ENCODE data around the gene AK9.

The AK9 gene

GRCh38 chr6:109514946-109515345, 176.1 kb downstream of the AK9 start:
- TF ChIP-seq GATA3 (IDR thresholded peaks at IDR 0.05; ENCODE audit: low read depth, low read length): no peak
- no peak for TF ChIP-seq GATA2 (IDR thresholded peaks at IDR 0.05; ENCODE audit: low read depth, low read length)

GRCh38 chr6:109513571-109514071, 177.4 kb downstream of the AK9 start:
- TF ChIP-seq GATA2 (IDR thresholded peaks at IDR 0.05; ENCODE audit: low read depth, low read length): no peak
- no peak for TF ChIP-seq GATA3 (IDR thresholded peaks at IDR 0.05; ENCODE audit: low read depth, low read length)

- TF ChIP-seq GATA3 (IDR thresholded peaks at IDR 0.05; ENCODE audit: low read depth, low read length) (no peak), GATA2 (IDR thresholded peaks at IDR 0.05; ENCODE audit: low read depth, low read length) (no peak)
These were observed 178.7 kb downstream of the AK9 start for GRCh38 chr6:109512271-109512817.

GRCh38 chr6:109511832-109512231, 179.2 kb downstream of the AK9 start:
- no peak for TF ChIP-seq GATA3 (IDR thresholded peaks at IDR 0.05; ENCODE audit: low read depth, low read length)
- no peak for TF ChIP-seq GATA2 (IDR thresholded peaks at IDR 0.05; ENCODE audit: low read depth, low read length)

- TF ChIP-seq GATA2 (IDR thresholded peaks at IDR 0.05; ENCODE audit: low read depth, low read length) (no peak), GATA3 (IDR thresholded peaks at IDR 0.05; ENCODE audit: low read depth, low read length) (no peak)
These were observed 180.6 kb downstream of the AK9 start for GRCh38 chr6:109510358-109510757.

- no peak for TF ChIP-seq GATA2 (IDR thresholded peaks at IDR 0.05; ENCODE audit: low read depth, low read length)
These were observed 182.7 kb downstream of the AK9 start for GRCh38 chr6:109508166-109508860.

GRCh38 chr6:109507490-109508072, 183.4 kb downstream of the AK9 start:
- TF ChIP-seq GATA3 (IDR thresholded peaks at IDR 0.05; ENCODE audit: low read depth, low read length) (no peak), GATA2 (IDR thresholded peaks at IDR 0.05; ENCODE audit: low read depth, low read length) (no peak)

- TF ChIP-seq GATA2 (IDR thresholded peaks at IDR 0.05; ENCODE audit: low read depth, low read length): no peak
- TF ChIP-seq GATA3 (IDR thresholded peaks at IDR 0.05; ENCODE audit: low read depth, low read length): no peak
These were observed 184.2 kb downstream of the AK9 start for GRCh38 chr6:109506841-109507240.

- TF ChIP-seq GATA3 (IDR thresholded peaks at IDR 0.05; ENCODE audit: low read depth, low read length) (no peak), GATA2 (IDR thresholded peaks at IDR 0.05; ENCODE audit: low read depth, low read length) (no peak)
These were observed 184.7 kb downstream of the AK9 start for GRCh38 chr6:109506314-109506713.

GRCh38 chr6:109503327-109504224, 187.4 kb downstream of the AK9 start:
- TF ChIP-seq GATA2 (IDR thresholded peaks at IDR 0.05; ENCODE audit: low read depth, low read length) (no peak), GATA3 (IDR thresholded peaks at IDR 0.05; ENCODE audit: low read depth, low read length) (no peak)

- TF ChIP-seq GATA2 (IDR thresholded peaks at IDR 0.05; ENCODE audit: low read depth, low read length) (no peak), GATA3 (IDR thresholded peaks at IDR 0.05; ENCODE audit: low read depth, low read length) (no peak)
These were observed 192.1 kb downstream of the AK9 start for GRCh38 chr6:109498936-109499335.

- no peak for TF ChIP-seq GATA3 (IDR thresholded peaks at IDR 0.05; ENCODE audit: low read depth, low read length)
- TF ChIP-seq GATA2 (IDR thresholded peaks at IDR 0.05; ENCODE audit: low read depth, low read length): no peak
These were observed 192.9 kb downstream of the AK9 start for GRCh38 chr6:109498052-109498451.

GRCh38 chr6:109496036-109496772, 194.8 kb downstream of the AK9 start:
- TF ChIP-seq GATA3 (IDR thresholded peaks at IDR 0.05; ENCODE audit: low read depth, low read length) (no peak), GATA2 (IDR thresholded peaks at IDR 0.05; ENCODE audit: low read depth, low read length) (no peak)
